ENCODE measurements around the gene METTL1. TPM values are rescaled to one million over a fixed set of nuclear protein-coding genes. Genes with fewer than 3 reads are reported as not detected.
"Not testable (repeated sequence)": the region's sequence is repeated elsewhere in the genome, so short reads cannot be mapped to it uniquely, and the experiment has no call there.

Gene METTL1
- total RNA-seq = 6.8 TPM
- long read RNA-seq, transcript METTL1-202 (6 exons, 2,066 nt) = major isoform, 5 of 6 reads
- long read RNA-seq, partial matches to known transcripts = 0 of 6 reads
- long read RNA-seq, other reads (novel, unspliced or antisense) = 1 of 6 reads

- Histone ChIP-seq H3K4me3 (peak within 1 kb of the TSS; percentile 92), H3K27me3 (ENCODE audit: low read depth) (peaks cover 2% of the 10 kb centered on the region), H3K36me3 (peaks cover 18% of the 10 kb centered on the region), H3K27ac (replicated peaks) (peak within 1 kb of the TSS; percentile 95), H3K4me1 (peaks cover 27% of the 10 kb centered on the region), H3K9me3 (replicated peaks) (no peaks in the 10 kb centered on the region)
- DNase-seq = peak; percentile 93
- intact Hi-C loops (cut with micrococcal nuclease) = no loop called here
- TF ChIP-seq CTCF (IDR thresholded peaks at IDR 0.05; ENCODE audit: borderline replicate concordance) = no peak
Observed at GRCh38 chr12:57771873-57772428, at the start of gene METTL1. TSS of gene METTL1 (minus strand) at chr12:57772105. CDS start at chr12:57772083, 22 bp downstream.

- intact Hi-C loops (cut with micrococcal nuclease); DNase-seq; H3K27me3 ChIP-seq (ENCODE audit: low read depth); H3K9me3 ChIP-seq (replicated peaks); H3K4me3 ChIP-seq: not testable (repeated sequence)
- H3K36me3 ChIP-seq = peaks cover 73% of the 10 kb centered on the region
- peaks cover 88% of the 10 kb centered on the region for H3K4me1 ChIP-seq
- H3K27ac ChIP-seq (replicated peaks) = peak overlapping the region; percentile 79
Observed at GRCh38 chr12:57821015-57821414, 49.1 kb upstream of the METTL1 start.

GRCh38 chr12:57820119-57820518 lies 48.2 kb upstream of the METTL1 start:
- intact Hi-C loops (cut with micrococcal nuclease); H3K9me3 ChIP-seq (replicated peaks); H3K27me3 ChIP-seq (ENCODE audit: low read depth); H3K4me3 ChIP-seq; DNase-seq: not testable (repeated sequence)
- peaks cover 64% of the 10 kb centered on the region for H3K36me3 ChIP-seq
- H3K27ac ChIP-seq (replicated peaks) = peak overlapping the region; percentile 79
- peaks cover 88% of the 10 kb centered on the region for H3K4me1 ChIP-seq

GRCh38 chr12:57817990-57818331 lies 46.1 kb upstream of the METTL1 start:
- H3K27ac ChIP-seq (replicated peaks) = peak overlapping the region; percentile 79
- intact Hi-C loops (cut with micrococcal nuclease); H3K4me3 ChIP-seq; H3K27me3 ChIP-seq (ENCODE audit: low read depth); DNase-seq; H3K9me3 ChIP-seq (replicated peaks): not testable (repeated sequence)
- H3K4me1 ChIP-seq = peaks cover 80% of the 10 kb centered on the region
- H3K36me3 ChIP-seq = peaks cover 45% of the 10 kb centered on the region

- peaks cover 45% of the 10 kb centered on the region for H3K36me3 ChIP-seq
- H3K4me1 ChIP-seq = peaks cover 74% of the 10 kb centered on the region
Observed at GRCh38 chr12:57817261-57817989, 45.5 kb upstream of the METTL1 start.

GRCh38 chr12:57816855-57817151 lies 44.9 kb upstream of the METTL1 start:
- peak; percentile 62 for DNase-seq
- no peak overlapping the region for H3K4me3 ChIP-seq
- no peak for TF ChIP-seq CTCF (IDR thresholded peaks at IDR 0.05; ENCODE audit: borderline replicate concordance)
- H3K27ac ChIP-seq (replicated peaks) = peak overlapping the region; percentile 79
- H3K9me3 ChIP-seq (replicated peaks) = no peaks in the 10 kb centered on the region
- H3K27me3 ChIP-seq (ENCODE audit: low read depth) = no peaks in the 10 kb centered on the region
- peaks cover 42% of the 10 kb centered on the region for H3K36me3 ChIP-seq
- peaks cover 68% of the 10 kb centered on the region for H3K4me1 ChIP-seq
- intact Hi-C loops (cut with micrococcal nuclease) = no loop called here

More at GRCh38 chr12:57817261-57817989, 45.5 kb upstream of the METTL1 start:
- Histone ChIP-seq H3K9me3 (replicated peaks) (no peaks in the 10 kb centered on the region), H3K27ac (replicated peaks) (peak overlapping the region; percentile 79), H3K27me3 (ENCODE audit: low read depth) (no peaks in the 10 kb centered on the region), H3K4me3 (no peak overlapping the region)
- DNase-seq = no peak
- no peak for TF ChIP-seq CTCF (IDR thresholded peaks at IDR 0.05; ENCODE audit: borderline replicate concordance)
- intact Hi-C loops (cut with micrococcal nuclease) = no loop called here
